Kidney tubule cell (primary cell): ENCODE data around the gene TSPAN33.

Experiments used
- DNase-seq: peaks from one replicate; pipeline ENCODE4 v3.0.0-alpha.2; 2018; ENCODE audit warnings: low spot score

Gene TSPAN33

DNA sequence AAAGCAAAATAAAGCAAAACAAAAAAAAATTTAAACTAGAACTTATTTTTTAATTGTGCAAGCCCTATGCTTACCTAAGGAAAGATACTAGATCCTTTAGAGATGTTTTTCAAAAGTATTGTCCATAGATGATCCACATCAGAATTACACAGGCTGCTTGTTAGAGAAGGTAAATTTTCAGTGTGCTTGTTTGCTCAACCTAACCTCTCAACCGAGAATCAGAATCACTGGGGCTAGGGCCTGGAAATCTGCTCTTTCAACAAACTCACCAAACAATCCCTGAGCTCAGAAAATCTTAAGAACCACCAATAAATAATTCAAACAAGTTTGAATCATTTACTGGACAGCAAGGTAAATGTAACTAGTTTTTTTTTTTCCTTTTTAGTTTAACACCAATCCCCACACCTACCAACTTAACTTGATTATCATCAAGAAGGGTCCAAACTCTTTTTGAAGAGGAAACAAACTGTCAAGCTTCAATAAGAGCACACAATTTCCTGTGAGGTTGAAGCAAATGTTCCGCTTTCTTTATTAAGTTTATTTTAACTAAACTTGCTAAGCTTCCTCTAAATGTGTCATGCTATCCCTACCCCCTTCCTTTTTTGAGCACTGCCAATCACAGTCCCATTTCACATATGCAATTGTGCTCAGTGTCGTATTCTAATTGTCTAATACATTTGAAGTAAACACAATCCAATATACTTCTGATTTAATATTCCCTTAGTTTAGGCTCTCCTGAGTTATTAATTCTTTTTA is 7.4 kb upstream of the TSPAN33 start:
- no peak for DNase-seq

DNA sequence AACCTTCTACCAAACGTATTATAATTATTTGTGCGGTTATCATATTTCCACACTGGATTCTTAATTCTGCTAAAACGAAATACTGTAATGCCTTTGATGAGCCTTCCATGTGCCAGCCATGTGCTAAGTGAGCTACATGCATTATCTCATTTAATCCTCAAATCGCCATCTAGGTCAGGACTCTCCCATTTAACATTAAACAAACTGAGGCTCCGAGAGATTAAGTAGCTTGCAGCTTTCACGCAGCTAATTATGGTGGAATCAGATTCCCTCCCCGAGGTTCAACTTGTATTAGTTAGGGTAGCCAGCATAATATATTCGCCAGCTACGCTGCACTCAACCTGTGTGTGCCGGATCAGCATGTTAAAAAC is 798 bp upstream of the TSPAN33 start:
- no peak for DNase-seq

DNA sequence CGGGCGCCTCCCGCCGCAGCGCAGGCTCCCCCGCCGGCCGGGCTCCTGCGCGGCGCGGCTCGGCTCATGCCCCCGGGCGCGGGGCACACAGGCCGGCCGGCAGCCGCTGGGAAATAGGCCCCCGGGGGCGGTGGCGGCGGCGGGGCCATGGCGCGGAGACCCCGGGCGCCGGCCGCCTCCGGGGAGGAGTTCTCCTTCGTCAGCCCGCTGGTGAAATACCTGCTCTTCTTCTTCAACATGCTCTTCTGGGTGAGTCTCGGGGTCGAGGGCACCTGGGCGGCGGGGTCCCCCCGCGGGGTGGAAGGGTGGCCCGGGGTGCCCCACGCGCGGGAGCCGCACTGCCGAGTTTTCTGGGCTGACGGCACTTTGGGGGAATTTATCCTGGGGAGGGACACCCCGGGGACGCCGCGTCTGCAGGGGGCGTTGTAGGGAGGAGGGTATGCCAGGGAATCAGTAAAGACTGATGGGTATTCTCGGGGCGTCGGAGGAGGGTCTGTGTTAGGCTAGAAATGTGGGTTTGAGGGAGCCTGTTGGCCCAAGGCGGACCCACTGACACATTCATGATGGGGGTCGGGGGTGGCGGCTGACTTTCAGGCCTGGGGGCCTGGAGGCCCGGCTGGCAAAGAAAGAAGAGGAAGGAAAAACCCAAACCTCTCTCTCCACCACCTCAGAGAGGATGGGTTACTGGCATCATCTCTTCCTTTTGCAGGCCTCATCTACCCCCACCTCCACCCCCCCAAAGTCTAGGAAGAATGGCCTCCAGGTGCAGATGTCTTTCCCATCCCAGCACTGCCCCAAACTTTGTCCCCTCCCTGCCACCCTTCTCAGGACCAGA is 544 bp downstream of the TSPAN33 start:
- no peak for DNase-seq

DNA sequence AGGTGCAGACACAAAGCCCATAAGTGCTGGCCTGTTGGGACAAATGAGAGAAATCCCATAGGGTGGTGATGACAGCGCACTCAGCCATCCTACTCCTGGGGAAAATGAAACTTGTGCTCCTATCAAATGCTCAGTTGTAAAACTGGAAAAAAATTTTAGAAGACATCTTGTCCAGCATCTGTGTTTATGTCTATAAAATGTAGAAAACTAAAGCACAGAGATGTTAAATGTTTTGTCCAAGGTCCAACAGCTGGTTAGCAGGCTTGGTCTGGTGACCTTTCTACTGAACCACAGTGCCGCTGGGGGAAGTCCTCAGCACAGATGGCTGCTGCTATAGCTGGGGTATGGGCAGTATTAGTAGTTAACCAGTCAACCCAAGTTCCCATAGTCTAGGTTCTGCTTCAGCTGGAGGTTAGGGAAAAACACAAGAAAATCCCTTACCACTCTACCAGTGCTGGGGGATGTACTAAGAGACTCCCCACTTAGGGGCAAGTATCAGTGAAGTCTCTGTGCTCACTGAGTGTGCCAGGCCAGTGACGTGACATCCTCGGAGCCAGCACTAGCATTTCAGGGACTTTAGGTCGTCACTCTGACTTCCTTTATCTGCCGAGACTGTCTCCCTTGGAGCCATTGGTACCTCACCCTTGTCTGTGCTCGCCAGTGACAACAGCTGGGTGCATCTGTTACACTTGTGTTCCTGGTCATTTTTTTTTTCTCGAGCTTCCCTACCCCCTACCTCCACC is 1.9 kb downstream of the TSPAN33 start:
- DNase-seq = no peak

DNA sequence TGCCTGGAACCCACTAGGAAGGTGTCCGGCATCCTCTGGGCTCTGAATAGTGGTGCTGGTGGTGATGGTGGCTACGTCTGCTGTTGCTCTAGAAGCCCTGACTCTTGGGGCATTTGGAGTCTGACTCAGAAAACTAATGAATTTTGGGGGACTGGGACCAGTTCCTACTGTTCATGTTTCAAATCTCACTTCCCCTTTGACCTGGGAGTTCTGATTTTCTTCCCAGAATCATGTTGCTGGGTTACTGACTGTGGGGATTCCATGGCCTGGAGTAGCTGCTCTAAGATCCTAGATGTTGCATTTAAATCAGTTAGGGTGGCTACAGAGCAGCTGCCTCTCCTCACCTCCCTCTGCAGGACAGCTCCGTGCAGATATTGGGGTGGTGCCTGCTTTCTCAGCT is 3.2 kb downstream of the TSPAN33 start:
- no peak for DNase-seq

DNA sequence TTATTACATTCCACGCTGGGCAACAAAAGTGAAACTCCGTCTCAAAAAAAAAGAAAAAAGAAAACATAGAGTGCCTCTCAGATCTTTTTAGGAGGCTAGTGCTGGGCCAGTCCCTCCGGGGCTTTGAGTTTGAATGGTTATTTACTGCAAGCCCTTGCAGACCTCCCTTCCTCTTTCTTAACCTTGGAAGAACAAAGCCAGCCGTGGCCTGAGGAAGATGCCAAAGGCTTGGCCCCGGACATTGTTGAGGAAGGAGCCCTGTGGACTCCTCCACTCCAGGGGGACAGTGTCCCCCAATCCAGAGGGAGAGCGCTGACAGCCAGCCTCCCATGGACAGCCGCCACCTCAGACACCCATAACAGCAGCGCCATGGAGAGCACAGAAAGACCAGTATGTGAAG is 5.0 kb downstream of the TSPAN33 start:
- no peak for DNase-seq

DNA sequence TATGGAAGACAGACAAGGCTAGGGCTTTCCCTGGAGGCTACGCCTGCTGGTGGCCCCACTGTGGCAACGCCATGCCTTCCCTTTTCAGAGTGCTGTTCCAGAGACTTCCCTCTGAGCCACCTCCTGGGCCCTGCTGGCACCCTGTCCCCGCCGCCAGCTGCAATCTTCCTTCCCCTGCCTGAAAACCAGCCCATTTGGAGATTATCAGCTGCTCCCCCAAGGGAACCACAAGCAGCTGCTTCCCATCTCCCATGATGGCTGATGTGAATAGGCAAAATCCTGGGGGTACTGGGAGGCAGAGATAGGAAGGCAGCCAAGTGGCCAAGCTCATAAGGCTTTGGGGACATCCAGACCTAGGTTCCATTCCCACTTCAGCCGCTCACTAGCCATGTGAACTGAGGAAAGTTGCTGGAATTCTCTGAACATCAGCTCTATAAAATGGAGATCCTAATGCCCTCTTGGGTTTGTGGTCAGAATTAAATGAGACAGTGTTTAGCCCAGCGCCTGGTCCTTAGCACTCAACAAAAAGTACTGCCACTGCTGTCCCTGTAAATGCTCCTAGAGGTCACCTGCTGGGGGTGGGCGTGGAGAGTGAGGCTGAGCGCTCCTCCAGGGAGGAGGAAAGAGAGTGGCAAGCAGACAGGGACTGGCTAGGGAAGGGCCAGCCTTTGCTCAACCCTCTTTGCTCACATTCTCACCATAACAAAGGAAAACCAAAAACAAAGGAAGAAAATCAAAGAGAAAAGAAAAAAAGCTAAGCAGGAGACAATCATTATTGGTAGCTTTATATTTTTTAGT is 5.9 kb downstream of the TSPAN33 start:
- DNase-seq = no peak

DNA sequence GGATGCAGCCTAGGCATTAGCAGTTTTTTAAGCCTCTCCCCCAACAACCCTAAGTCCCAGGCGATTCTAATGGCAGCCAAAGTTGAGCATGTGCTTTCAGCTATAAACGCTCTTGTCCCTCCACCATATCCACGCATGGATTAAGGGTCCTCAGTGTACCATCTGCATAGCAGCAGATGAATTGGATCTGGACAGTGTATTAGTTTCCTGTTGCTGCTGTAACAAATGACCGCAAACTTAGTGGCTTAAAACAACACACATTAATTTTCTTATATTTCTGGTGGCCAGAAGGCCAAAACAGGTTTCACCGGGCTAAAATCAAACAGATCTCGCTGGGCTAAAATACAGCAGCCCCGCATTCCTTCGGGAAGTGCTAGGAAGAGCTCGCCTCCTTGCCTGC is 13.1 kb downstream of the TSPAN33 start:
- DNase-seq = no peak

DNA sequence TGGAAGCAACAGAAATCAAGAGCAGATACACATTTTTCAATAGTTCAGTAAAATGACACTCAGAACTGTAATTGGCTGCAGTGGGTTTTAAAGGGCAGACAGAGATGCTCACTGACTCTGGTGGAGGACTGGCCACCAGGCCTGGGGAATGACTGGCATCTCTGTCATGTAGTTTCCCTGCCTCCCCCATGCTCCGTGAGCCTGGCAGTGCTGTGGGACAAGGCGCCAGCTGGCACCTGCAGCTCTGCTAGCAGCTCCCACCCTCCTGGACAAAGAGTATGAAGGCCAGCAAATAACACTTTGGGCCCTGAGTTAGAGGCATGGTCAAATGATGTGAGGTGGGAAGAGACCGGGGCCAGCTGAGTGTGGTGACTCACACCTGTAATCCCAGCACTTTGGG is 15.0 kb downstream of the TSPAN33 start:
- no peak for DNase-seq

DNA sequence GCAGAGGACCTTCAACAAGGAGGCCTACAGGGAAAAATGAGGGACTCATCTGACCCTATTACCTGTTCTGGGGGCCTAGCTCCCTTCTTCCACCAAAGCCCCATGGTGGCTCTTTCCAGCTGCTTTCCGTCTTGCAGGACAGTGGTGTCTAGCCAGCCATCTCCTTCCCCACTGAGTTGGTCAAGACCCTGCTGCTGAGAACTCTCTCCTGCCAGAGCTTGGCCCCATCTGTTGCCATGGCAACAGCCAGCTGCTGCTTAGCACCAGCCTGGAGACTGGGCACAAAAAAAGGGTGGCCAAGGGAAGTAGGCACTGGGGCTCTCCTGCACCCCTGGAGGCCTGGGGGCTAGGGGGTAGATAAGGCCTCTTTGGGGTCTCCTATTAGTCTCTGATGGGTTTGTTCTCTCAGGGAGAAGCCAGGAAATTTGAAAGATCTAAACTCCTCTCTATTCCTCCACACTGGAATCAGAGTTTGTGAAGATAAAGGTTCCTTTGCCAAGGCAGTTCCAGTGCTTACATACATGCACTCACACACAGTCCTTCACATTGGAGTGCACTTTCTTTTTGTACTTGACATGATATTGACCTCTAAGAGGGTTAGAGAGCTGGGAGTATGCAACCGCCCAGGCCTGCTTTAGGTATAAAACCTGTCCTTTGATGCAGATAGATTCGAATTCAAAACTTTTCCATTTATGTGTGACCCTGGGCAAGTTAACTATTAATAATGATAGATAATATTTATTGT is 15.8 kb downstream of the TSPAN33 start:
- DNase-seq = no peak

DNA sequence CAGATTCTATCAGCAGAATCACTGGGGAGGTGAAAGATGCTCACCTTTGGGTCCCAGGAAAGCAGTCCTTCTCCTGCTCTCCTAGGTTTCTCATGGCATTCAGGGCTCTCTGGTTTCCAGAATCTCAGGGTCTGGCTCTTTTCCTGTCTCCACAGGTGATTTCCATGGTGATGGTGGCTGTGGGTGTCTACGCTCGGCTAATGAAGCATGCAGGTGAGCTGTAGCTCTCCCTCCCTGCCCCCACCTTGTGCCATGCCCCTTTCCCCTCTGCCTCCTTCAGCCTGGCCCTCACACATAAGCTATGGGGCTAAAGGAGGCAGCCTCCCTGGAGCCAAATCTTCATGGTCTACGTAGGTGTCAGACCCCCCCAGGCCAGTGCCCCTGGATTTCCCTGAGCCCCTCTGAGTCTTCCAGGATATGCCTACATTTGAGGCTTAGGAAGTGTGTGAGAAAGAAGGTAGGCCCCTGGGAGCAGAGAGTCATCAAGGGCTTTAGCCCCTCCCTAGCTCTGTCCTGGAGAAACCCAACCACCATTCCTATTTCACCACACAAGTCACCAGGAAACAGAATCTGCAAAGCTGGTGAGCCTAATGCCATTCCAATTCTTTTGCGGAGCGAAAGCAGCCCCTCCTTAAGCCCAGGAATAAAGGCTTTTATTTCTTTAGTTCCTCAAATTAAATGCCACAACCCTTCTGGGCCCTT is 17.2 kb downstream of the TSPAN33 start:
- peak; percentile 90 for DNase-seq

DNA sequence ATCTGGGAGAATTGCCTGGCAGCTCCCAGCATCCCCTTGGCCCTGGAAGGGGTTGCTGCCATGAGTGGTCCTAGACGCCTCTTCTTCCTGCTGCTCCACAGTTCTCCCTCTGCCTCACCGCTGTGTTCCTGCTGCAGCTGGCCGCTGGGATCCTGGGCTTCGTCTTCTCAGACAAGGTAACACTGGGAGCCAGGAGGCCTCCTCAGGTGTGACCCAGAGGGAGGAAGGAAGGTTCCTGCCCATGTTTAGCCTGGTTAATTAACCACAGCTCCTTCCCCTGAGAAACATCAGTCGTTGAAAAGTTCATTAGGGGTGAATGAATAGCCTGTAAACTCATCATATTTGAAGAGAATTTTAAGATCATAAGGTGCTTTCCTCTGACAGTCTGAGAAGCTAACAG is 18.2 kb downstream of the TSPAN33 start:
- DNase-seq = peak; percentile 48

DNA sequence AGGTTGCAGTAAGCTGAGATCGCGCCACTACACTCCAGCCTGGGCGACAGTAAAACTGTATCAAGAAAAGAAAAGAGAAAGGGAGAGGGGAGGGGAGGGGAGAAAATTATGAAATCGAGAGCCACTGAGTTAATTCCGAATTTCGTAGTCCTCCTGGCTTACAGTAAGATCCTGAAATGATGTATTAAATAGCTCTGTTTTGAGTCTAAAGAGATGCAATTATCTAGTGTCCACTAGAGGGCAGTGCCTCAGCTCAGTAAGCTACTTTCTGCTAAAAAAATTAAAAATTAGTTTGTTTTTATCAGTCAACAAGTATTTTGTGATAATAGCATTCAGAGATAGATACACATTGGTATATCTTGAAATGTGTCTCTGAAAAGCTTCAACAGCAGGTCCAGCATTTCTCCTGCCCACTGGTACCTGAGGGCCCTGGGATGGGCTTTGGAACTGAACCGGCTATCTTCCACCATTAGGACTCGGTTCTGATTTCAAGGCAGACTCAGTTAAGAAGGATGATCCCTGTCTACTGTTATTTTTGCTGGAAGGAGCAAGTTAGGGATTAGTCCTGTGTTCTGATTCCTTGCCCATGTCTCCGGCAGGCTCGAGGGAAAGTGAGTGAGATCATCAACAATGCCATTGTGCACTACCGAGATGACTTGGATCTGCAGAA is 19.5 kb downstream of the TSPAN33 start:
- DNase-seq = peak; percentile 64

DNA sequence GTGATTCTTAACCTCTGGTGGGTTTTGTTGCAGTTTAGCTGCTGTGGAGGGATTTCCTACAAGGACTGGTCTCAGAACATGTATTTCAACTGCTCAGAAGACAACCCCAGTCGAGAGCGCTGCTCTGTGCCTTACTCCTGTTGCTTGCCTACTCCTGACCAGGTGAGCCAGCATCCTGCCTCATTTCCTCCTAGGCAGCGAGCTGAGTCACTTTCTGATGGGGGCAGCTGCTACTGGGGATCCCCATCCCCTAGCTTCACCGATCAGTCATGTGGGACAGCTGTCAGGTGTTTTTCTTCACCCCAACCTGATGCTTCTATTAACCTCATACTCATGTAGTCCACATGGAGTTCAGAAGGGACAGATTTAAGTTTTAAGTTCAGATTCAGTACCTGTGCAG is 22.2 kb downstream of the TSPAN33 start:
- DNase-seq = peak; percentile 34

DNA sequence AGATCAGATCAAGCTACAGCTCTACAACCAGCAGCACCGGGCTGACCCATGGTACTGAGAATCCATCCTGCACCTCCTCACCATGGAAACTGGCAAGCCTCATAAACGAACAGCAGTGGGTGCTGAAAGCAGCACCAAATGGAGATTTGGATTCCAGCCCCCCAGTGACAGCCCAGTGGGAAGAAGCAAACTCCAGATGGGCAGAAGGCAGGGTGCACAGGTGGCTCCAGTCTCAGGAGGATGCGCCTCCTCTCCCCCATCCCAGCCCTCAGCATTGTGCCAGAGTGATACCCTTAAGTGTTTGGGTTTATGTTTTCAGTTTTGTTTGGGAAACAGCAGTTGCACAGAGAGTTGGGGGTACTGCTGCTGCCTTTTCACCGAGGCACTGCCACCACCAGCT is 23.3 kb downstream of the TSPAN33 start:
- DNase-seq = no peak

DNA sequence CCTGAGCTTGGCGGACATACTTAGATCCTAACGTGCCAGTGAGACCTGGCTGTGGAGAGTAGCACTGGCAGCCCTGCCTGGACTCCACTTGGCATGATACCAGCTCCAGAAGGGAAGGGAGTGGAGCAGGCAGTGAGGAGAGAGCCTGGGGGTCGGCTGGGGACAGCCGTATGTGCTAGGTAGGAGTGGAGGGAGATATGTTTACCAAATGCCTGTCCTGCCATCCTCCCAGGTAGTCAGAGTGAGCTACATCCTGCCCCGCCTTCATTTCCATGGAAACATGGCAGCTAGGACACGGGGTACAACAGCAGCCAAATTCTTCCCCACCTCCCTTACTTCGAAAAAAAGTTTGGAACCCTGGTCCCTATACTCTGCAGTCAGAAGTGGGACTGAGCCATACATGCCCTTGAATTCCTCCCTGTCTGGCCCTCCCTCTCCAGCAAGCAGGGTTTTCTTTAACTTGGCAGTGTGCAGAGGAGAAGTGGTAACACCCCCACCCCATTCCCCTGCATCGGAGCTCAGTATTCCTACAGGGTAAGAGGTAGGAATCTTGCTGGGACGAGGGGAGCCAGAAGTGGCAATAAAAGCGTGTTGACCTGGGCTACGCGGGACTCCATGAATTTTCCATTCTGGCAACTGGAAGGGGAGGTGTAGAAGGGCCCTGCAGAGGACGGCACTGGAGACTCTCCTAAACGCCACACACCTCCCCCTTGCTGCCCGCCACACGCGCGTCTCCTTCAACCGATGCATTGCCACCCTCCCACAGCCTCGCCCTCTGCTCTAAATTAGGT is 23.9 kb downstream of the TSPAN33 start:
- no peak for DNase-seq

DNA sequence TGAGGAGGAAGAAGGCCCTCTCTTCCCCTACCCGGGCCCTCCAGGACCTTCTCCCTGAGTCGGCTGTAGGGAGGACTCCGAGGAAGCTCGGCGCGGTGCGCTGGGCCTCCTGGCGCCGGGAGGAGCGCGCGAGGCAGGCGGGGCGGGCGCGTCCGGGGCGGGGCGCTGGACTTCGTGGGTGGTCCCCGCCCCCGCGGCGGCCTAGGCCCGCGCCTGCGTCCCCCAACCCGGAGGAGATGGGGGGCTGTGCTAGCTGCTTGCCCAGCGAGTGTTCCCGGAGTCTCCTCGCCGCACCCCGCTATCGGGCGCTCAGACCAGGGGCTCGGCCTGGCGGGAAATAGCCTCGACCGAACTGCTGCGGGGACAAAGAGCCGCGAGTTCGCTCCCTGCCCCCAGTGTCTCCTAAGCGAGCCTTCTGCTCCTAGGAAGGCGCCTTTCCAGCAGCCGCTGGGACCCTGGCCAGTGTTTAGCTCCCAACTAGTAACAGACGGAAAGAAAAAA is 24.7 kb downstream of the TSPAN33 start:
- DNase-seq = no peak

DNA sequence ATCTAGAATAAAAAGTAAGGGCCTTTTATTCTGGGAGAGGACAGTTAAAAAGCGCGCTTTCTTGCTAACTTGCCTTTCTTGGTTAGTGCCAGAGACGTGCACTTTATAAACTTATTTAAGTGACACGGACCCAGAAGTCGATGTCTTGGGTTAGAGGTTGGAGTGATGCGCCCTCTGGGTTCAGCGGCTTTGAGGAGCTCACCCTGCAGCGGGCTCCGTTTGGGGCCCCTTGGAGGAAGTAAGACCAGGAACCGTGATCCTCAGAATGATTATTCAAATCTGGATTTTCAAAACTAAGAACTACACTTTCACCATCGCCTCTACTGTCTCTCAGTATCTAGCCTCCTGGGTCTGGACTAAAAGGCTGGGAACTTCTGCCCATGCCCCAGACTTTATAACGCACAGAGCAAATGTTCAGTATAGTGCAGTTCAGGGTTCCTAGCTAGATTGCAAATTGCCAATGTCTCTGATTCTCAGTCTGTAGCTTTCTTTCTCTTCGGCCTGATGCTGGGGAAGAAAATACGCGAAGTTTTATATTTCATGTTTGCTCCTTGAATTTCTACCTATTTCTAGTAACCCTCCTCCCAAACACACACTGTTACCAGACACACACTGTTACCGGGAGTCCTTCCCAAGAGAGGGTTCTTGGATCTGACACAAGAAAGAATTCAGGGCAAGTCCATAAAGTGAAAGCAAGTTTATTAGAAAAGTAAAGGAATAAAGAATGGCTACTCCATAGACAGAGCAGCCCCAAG is 25.4 kb downstream of the TSPAN33 start:
- no peak for DNase-seq
